ENCODE data around the gene CPED1.

Gene CPED1

GRCh38 chr7:121151774-121152221, 163.3 kb downstream of the CPED1 start:
- no peak for DNase-seq (ENCODE audit: low spot score)

GRCh38 chr7:121153411-121153810, 164.9 kb downstream of the CPED1 start:
- no peak for DNase-seq (ENCODE audit: low spot score)

- DNase-seq (ENCODE audit: low spot score), result no peak
Measured at GRCh38 chr7:121153995-121154394, 165.5 kb downstream of the CPED1 start.

- no peak for DNase-seq (ENCODE audit: low spot score)
Measured at GRCh38 chr7:121156825-121157224, 168.3 kb downstream of the CPED1 start.

- no peak for DNase-seq (ENCODE audit: low spot score)
Measured at GRCh38 chr7:121157341-121157751, 168.8 kb downstream of the CPED1 start.

- no peak for DNase-seq (ENCODE audit: low spot score)
Measured at GRCh38 chr7:121157885-121158590, 169.5 kb downstream of the CPED1 start.

- no peak for DNase-seq (ENCODE audit: low spot score)
Measured at GRCh38 chr7:121158665-121159064, 170.2 kb downstream of the CPED1 start.

- no peak for DNase-seq (ENCODE audit: low spot score)
Measured at GRCh38 chr7:121159553-121159952, 171.0 kb downstream of the CPED1 start.

GRCh38 chr7:121160150-121161008, 171.9 kb downstream of the CPED1 start:
- no peak for DNase-seq (ENCODE audit: low spot score)

GRCh38 chr7:121163699-121164098, 175.2 kb downstream of the CPED1 start:
- no peak for DNase-seq (ENCODE audit: low spot score)

- DNase-seq (ENCODE audit: low spot score), result no peak
Measured at GRCh38 chr7:121164247-121164646, 175.7 kb downstream of the CPED1 start.

GRCh38 chr7:121166916-121167315, 178.4 kb downstream of the CPED1 start:
- no peak for DNase-seq (ENCODE audit: low spot score)

- no peak for DNase-seq (ENCODE audit: low spot score)
Measured at GRCh38 chr7:121167971-121168370, 179.5 kb downstream of the CPED1 start.

GRCh38 chr7:121169469-121169868, 181.0 kb downstream of the CPED1 start:
- DNase-seq (ENCODE audit: low spot score), result no peak

- DNase-seq (ENCODE audit: low spot score), result no peak
Measured at GRCh38 chr7:121172484-121172883, 184.0 kb downstream of the CPED1 start.

- no peak for DNase-seq (ENCODE audit: low spot score)
Measured at GRCh38 chr7:121175826-121176225, 187.3 kb downstream of the CPED1 start.

- no peak for DNase-seq (ENCODE audit: low spot score)
Measured at GRCh38 chr7:121178452-121178851, 189.9 kb downstream of the CPED1 start.

- DNase-seq (ENCODE audit: low spot score), result no peak
Measured at GRCh38 chr7:121178869-121179497, 190.5 kb downstream of the CPED1 start.

- DNase-seq (ENCODE audit: low spot score), result no peak
Measured at GRCh38 chr7:121180436-121181063, 192.0 kb downstream of the CPED1 start.

- no peak for DNase-seq (ENCODE audit: low spot score)
Measured at GRCh38 chr7:121181357-121181756, 192.8 kb downstream of the CPED1 start.

GRCh38 chr7:121182281-121182680, 193.8 kb downstream of the CPED1 start:
- no peak for DNase-seq (ENCODE audit: low spot score)

- DNase-seq (ENCODE audit: low spot score), result peak; percentile 4
Measured at GRCh38 chr7:121182902-121183301, 194.4 kb downstream of the CPED1 start.

Data from GM03348 (cell line).